Neural progenitor cell (in vitro differentiated cells): ENCODE data around the gene GATC.

ENCODE experiments used
- CTCF ChIP-seq: fragments of 200-600 bp; sonication (generic); IDR thresholded peaks from 2 replicates; pipeline ENCODE4 v1.5.1; 2017; ENCODE audit warnings: antibody characterized with exemption, mild to moderate bottlenecking
- EZH2 ChIP-seq: fragments of 200-600 bp; sonication (generic); IDR thresholded peaks from 2 replicates; pipeline ENCODE4 v1.6.1; 2017; ENCODE audit warnings: antibody characterized with exemption, mild to moderate bottlenecking, moderate library complexity

- TF ChIP-seq CTCF (no peak), EZH2 (no peak)
These were observed at the start of gene GATC, which contains the start of gene TRIAP1 for GRCh38 chr12:120445911-120446843.
